ENCODE results near the gene SLC27A5.
"Not testable (repeated sequence)": the region's sequence is repeated elsewhere in the genome, so short reads cannot be mapped to it uniquely, and the experiment has no call there.

Gene SLC27A5

DNA sequence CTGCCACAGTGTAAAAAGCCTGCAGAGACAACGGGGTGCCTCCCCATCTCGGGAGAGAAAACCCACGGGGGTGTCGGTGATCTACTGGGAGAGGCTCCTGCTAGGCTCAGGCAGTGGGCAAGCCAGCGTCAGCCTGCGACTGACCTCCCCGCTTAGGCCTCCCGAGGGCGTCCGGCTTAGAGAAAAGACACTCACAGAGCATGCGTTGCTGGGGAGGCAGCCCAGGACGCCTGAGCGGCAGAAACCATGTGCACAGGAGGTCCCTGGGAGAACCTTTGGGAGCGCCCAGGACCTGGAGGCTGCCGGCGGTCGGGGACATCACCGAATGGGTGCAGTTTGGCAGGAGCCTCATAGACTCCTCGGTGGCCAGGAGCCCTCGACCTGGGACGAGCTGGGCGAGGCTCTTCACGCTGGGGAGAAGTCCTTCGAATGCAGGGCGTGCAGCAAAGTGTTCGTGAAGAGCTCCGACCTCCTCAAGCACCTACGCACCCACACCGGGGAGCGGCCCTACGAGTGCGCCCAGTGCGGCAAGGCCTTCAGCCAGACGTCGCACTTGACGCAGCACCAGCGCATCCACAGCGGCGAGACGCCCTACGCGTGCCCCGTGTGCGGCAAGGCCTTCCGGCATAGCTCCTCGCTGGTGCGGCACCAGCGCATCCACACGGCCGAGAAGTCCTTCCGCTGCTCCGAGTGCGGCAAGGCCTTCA, 40.8 kb downstream of the SLC27A5 start:
- H4K5ac ChIP-seq (ENCODE audit: low read length); H4K8ac ChIP-seq (ENCODE audit: low read depth, low read length); H3K9ac ChIP-seq (ENCODE audit: low read length); H3K23ac ChIP-seq (ENCODE audit: low read length); H3K79me1 ChIP-seq (ENCODE audit: low read length); H3K4ac ChIP-seq (ENCODE audit: low read depth, low read length); H2AK5ac ChIP-seq (ENCODE audit: low read length); H3K79me2 ChIP-seq (ENCODE audit: control insufficient read depth, insufficient read depth, low read length); H2BK120ac ChIP-seq (ENCODE audit: low read depth, low read length); H3K56ac ChIP-seq (ENCODE audit: low read length); H3K36me3 ChIP-seq (ENCODE audit: control insufficient read depth, insufficient read depth, low read length); H3K27me3 ChIP-seq (ENCODE audit: insufficient read depth, low read length, poor library complexity); H3K4me3 ChIP-seq (ENCODE audit: low read length); DNase-seq; H3K27ac ChIP-seq (ENCODE audit: low read depth, low read length); H3K18ac ChIP-seq (ENCODE audit: low read length); H3K4me2 ChIP-seq (ENCODE audit: low read length); H2BK5ac ChIP-seq (ENCODE audit: low read length); H2BK15ac ChIP-seq (replicated peaks; ENCODE audit: low read depth); H3K4me1 ChIP-seq (ENCODE audit: control insufficient read depth, low read depth, low read length): not testable (repeated sequence)
- WGBS (ENCODE audit: extremely low coverage, insufficient coverage, low lambda C conversion rate): no CpG with 5 or more reads among the region's 53 CpGs

DNA sequence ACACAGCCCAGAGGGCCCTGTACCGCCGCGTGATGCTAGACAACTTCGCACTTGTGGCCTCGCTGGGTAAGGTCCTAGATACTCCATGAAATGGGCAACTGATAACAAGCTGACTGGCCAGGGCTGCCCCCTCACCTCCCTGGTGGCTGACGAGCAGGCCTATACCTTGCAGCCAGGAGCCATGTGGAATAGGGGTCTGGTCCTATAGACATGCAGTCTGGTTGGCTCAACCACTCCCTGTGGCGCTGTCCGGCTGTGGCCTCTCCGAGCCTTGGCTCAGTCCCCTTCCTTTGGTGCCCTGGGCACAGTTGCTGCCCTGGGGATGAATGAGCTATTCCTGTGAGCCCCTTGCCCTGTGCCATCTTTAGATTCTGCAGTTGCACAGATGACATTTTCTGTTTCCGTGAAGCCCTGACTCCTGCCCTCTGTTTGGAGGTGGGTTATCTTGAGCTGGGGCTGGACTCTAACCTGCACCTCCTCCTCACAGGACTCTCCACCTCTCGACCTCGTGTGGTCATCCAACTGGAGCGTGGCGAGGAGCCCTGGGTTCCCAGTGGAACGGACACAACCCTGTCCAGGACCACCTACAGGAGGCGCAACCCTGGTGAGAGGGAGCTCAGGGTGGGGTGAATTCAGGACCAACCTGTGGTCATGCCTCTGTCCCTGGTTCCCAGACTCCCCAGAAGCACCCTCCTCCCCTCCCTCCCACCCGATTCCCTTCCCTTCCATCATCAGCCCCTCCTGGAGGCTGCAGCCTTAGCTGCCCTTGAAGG, 42.4 kb downstream of the SLC27A5 start:
- Histone ChIP-seq H3K4me2 (ENCODE audit: low read length) (no peak overlapping the region), H2BK120ac (ENCODE audit: low read depth, low read length) (no peak overlapping the region), H3K4me3 (ENCODE audit: low read length) (no peak overlapping the region), H3K9ac (ENCODE audit: low read length) (no peak overlapping the region), H2BK5ac (ENCODE audit: low read length) (no peak overlapping the region), H3K36me3 (ENCODE audit: control insufficient read depth, insufficient read depth, low read length) (peaks cover 3% of the 10 kb centered on the region), H3K23ac (ENCODE audit: low read length) (no peak overlapping the region), H3K27me3 (ENCODE audit: insufficient read depth, low read length, poor library complexity) (no peaks in the 10 kb centered on the region), H2AK5ac (ENCODE audit: low read length) (no peak overlapping the region), H3K27ac (ENCODE audit: low read depth, low read length) (no peak overlapping the region), H3K56ac (ENCODE audit: low read length) (no peak overlapping the region), H2BK15ac (replicated peaks; ENCODE audit: low read depth) (no peak overlapping the region), H3K18ac (ENCODE audit: low read length) (no peak overlapping the region), H4K8ac (ENCODE audit: low read depth, low read length) (no peak overlapping the region), H4K5ac (ENCODE audit: low read length) (no peak overlapping the region), H3K4me1 (ENCODE audit: control insufficient read depth, low read depth, low read length) (no peaks in the 10 kb centered on the region), H3K4ac (ENCODE audit: low read depth, low read length) (no peak overlapping the region), H3K79me1 (ENCODE audit: low read length) (peaks cover 3% of the 10 kb centered on the region), H3K79me2 (ENCODE audit: control insufficient read depth, insufficient read depth, low read length) (no peaks in the 10 kb centered on the region)
- no CpG with 5 or more reads among the region's 17 CpGs for WGBS (ENCODE audit: extremely low coverage, insufficient coverage, low lambda C conversion rate)
- no peak for DNase-seq

DNA sequence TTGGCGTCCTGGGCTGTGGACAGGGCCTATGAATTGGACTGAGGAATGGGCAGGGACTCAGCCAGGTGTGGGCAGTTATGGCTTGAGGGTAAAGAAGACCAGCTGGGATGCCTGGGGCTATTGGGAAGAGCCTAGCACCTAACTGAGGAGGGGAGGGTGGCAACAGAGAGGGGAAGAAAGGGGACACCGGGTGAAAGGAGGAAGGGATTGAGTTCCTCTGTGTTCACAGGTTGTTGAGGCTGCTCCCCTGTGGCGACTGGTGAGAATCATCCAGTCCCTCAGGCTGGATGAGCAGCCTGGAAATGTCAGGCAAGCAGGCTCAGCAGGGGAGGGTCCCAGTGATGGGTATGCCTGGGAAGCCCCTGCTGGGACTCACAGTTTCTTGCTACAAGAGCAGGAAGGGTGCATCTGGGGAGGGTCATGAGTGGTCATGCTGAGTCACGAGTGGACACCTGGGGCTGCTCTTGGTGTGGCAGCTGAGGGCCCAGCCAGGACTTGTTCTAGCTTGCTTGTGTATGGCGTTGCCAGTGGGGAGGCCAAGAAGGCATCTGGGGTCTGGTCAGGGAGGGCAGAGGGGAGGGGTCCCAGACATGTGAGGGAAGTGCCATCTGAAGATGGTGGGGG, 43.5 kb downstream of the SLC27A5 start:
- WGBS (ENCODE audit: extremely low coverage, insufficient coverage, low lambda C conversion rate): no CpG with 5 or more reads among the region's 5 CpGs
- no peak overlapping the region for H3K4me2 ChIP-seq (ENCODE audit: low read length)
- H2BK120ac ChIP-seq (ENCODE audit: low read depth, low read length): no peak overlapping the region
- H3K56ac ChIP-seq (ENCODE audit: low read length): peak overlapping the region; percentile 34
- H3K23ac ChIP-seq (ENCODE audit: low read length): no peak overlapping the region
- no peak overlapping the region for H2BK15ac ChIP-seq (replicated peaks; ENCODE audit: low read depth)
- H3K4ac ChIP-seq (ENCODE audit: low read depth, low read length): no peak overlapping the region
- no peaks in the 10 kb centered on the region for H3K4me1 ChIP-seq (ENCODE audit: control insufficient read depth, low read depth, low read length)
- peaks cover 3% of the 10 kb centered on the region for H3K36me3 ChIP-seq (ENCODE audit: control insufficient read depth, insufficient read depth, low read length)
- H3K79me2 ChIP-seq (ENCODE audit: control insufficient read depth, insufficient read depth, low read length): no peaks in the 10 kb centered on the region
- H4K5ac ChIP-seq (ENCODE audit: low read length): no peak overlapping the region
- no peak overlapping the region for H2BK5ac ChIP-seq (ENCODE audit: low read length)
- DNase-seq: peak; percentile 26
- no peak overlapping the region for H3K9ac ChIP-seq (ENCODE audit: low read length)
- no peak overlapping the region for H4K8ac ChIP-seq (ENCODE audit: low read depth, low read length)
- H2AK5ac ChIP-seq (ENCODE audit: low read length): no peak overlapping the region
- H3K4me3 ChIP-seq (ENCODE audit: low read length): no peak overlapping the region
- H3K27me3 ChIP-seq (ENCODE audit: insufficient read depth, low read length, poor library complexity): no peaks in the 10 kb centered on the region
- H3K18ac ChIP-seq (ENCODE audit: low read length): no peak overlapping the region
- no peak overlapping the region for H3K27ac ChIP-seq (ENCODE audit: low read depth, low read length)
- H3K79me1 ChIP-seq (ENCODE audit: low read length): peaks cover 3% of the 10 kb centered on the region

DNA sequence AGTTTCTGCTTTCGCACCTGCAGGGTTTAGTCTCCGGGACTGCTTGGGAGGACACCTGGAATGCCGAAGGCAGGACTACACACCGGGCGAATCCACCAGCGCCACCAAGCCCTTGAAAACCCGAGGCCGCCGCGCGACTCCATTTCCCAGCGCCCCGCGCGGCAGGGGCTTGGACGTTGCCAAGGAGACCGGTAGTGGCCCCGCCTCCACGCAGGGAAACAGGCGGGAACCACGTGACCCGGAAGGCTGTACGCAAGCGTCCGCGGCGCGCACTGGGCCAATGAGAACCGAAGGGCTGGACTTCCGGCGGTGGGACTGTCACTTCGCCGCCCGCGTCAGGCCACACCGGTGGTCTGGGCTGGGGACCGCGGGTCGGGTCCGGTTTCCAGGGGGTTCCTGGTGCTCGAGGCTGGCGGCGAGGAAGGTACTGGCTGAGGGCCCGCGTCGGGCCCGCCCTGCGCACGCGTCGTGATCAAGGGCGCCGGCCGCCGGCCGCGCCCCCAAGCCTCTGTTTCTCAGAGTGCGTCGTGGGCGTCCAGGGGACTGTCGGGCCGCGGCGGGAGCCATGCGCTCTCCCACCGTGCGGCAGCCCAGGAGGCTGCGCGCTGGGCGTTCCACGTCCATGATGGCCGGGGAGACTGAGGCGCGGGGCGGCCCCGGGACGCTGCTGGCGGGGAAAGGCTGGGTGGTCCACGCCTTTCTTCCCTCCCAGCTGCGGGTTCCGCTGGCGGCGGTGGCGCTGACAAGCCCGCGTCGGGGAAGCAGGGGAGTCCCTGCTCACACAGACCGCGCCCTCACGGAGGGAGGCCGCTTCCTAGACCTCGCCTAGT, 44.8 kb downstream of the SLC27A5 start, which contains the start of gene ZNF324:
Gene ZNF324, plus strand, starts transcription at position 321 of the 830 bp plus-strand sequence. CDS start 2,106 bp downstream, outside the sequence.
- no peak within 1 kb of the TSS for H3K23ac ChIP-seq (ENCODE audit: low read length)
- H3K4me2 ChIP-seq (ENCODE audit: low read length): peak within 1 kb of the TSS; percentile 74
- no peak within 1 kb of the TSS for H3K27ac ChIP-seq (ENCODE audit: low read depth, low read length)
- H3K79me2 ChIP-seq (ENCODE audit: control insufficient read depth, insufficient read depth, low read length): no peaks in the 10 kb centered on the region
- no peak within 1 kb of the TSS for H3K18ac ChIP-seq (ENCODE audit: low read length)
- no peak within 1 kb of the TSS for H4K8ac ChIP-seq (ENCODE audit: low read depth, low read length)
- H3K27me3 ChIP-seq (ENCODE audit: insufficient read depth, low read length, poor library complexity): no peaks in the 10 kb centered on the region
- peaks cover under 1% of the 10 kb centered on the region for H3K36me3 ChIP-seq (ENCODE audit: control insufficient read depth, insufficient read depth, low read length)
- H4K5ac ChIP-seq (ENCODE audit: low read length): no peak within 1 kb of the TSS
- peak within 1 kb of the TSS; percentile 81 for H3K9ac ChIP-seq (ENCODE audit: low read length)
- H3K4me3 ChIP-seq (ENCODE audit: low read length): peak within 1 kb of the TSS; percentile 74
- H2BK120ac ChIP-seq (ENCODE audit: low read depth, low read length): no peak within 1 kb of the TSS
- no CpG with 5 or more reads among the region's 92 CpGs for WGBS (ENCODE audit: extremely low coverage, insufficient coverage, low lambda C conversion rate)
- peak; percentile 99 for DNase-seq
- H2BK5ac ChIP-seq (ENCODE audit: low read length): no peak within 1 kb of the TSS
- no peaks in the 10 kb centered on the region for H3K4me1 ChIP-seq (ENCODE audit: control insufficient read depth, low read depth, low read length)
- no peak within 1 kb of the TSS for H3K4ac ChIP-seq (ENCODE audit: low read depth, low read length)
- H2AK5ac ChIP-seq (ENCODE audit: low read length): no peak within 1 kb of the TSS
- H3K79me1 ChIP-seq (ENCODE audit: low read length): peaks cover 3% of the 10 kb centered on the region
- H3K56ac ChIP-seq (ENCODE audit: low read length): peak within 1 kb of the TSS; percentile 88
- H2BK15ac ChIP-seq (replicated peaks; ENCODE audit: low read depth): no peak within 1 kb of the TSS

DNA sequence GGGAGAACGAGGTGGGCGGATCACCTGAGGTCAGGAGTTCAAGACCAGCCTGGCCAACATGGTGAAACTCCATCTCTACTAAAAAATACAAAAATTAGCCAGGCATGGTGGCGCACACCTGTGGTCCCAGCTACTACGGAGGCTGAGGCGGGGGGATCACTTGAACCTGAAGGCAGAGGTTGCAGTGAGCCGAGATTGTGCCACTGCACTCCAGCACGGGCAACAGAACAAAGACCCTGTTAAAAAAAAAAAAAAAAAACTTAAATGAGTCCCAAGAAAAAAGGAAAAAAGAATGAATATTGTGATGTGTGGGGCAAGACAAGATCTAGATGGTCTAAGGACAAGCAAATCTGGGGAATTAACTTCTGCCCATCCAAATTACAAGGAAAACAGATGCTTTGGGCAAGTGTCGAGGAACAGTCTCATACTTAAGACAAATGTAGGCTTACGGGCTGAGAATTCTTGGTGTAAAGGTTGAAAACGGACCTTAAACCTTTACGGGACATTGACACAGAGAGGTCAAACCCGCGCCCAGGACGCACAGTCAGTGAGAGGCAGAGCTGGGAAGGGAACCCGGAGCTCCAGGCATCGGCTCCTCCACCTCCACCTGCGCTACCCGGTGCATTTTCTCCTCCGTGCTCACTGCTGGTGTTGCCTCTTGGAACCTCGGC, 45.6 kb downstream of the SLC27A5 start:
- Histone ChIP-seq H2AK5ac (ENCODE audit: low read length) (no peak overlapping the region), H3K4me1 (ENCODE audit: control insufficient read depth, low read depth, low read length) (no peaks in the 10 kb centered on the region), H3K27me3 (ENCODE audit: insufficient read depth, low read length, poor library complexity) (no peaks in the 10 kb centered on the region), H3K9ac (ENCODE audit: low read length) (peak overlapping the region; percentile 38), H3K79me1 (ENCODE audit: low read length) (peaks cover 3% of the 10 kb centered on the region), H2BK5ac (ENCODE audit: low read length) (no peak overlapping the region), H4K5ac (ENCODE audit: low read length) (no peak overlapping the region), H3K18ac (ENCODE audit: low read length) (no peak overlapping the region), H3K23ac (ENCODE audit: low read length) (no peak overlapping the region), H3K27ac (ENCODE audit: low read depth, low read length) (no peak overlapping the region), H3K4me3 (ENCODE audit: low read length) (no peak overlapping the region), H3K79me2 (ENCODE audit: control insufficient read depth, insufficient read depth, low read length) (no peaks in the 10 kb centered on the region), H3K4ac (ENCODE audit: low read depth, low read length) (no peak overlapping the region), H2BK15ac (replicated peaks; ENCODE audit: low read depth) (no peak overlapping the region), H3K36me3 (ENCODE audit: control insufficient read depth, insufficient read depth, low read length) (no peaks in the 10 kb centered on the region), H3K56ac (ENCODE audit: low read length) (peak overlapping the region; percentile 83), H3K4me2 (ENCODE audit: low read length) (peak overlapping the region; percentile 66), H2BK120ac (ENCODE audit: low read depth, low read length) (no peak overlapping the region), H4K8ac (ENCODE audit: low read depth, low read length) (no peak overlapping the region)
- WGBS (ENCODE audit: extremely low coverage, insufficient coverage, low lambda C conversion rate): no CpG with 5 or more reads among the region's 20 CpGs
- DNase-seq: no peak

Measured in mesendoderm (in vitro differentiated cells).